Trophoblast cell (in vitro differentiated cells and primary cell): Measurements from ENCODE around the gene STARD5.

ENCODE experiments used
- DNase-seq, 2 donors: peaks; one replicate each; pipeline ENCODE4 v3.0.0-alpha.2; 2016
- H2AFZ ChIP-seq: 2 replicates; pipeline ENCODE4 v1.6.1; 2013; ENCODE audit warnings: low read length, moderate library complexity, mild to moderate bottlenecking; ENCODE audit not compliant: insufficient read depth, poor library complexity
- H2AK5ac ChIP-seq: 2 replicates; pipeline ENCODE4 v1.6.1; 2013; ENCODE audit warnings: mild to moderate bottlenecking, low read length
- H2BK120ac ChIP-seq: 2 replicates; pipeline ENCODE4 v1.6.1; 2013; ENCODE audit warnings: low read length, mild to moderate bottlenecking, moderate library complexity; ENCODE audit not compliant: insufficient read depth, poor library complexity
- H2BK12ac ChIP-seq: 2 replicates; pipeline ENCODE4 v1.6.1; 2013; ENCODE audit warnings: mild to moderate bottlenecking, low read length, moderate library complexity
- H2BK5ac ChIP-seq: 2 replicates; pipeline ENCODE4 v1.6.1; 2013; ENCODE audit warnings: low read length, low read depth, moderate library complexity, mild to moderate bottlenecking; ENCODE audit not compliant: poor library complexity
- H3K14ac ChIP-seq: 2 replicates; pipeline ENCODE4 v1.6.1; 2013; ENCODE audit warnings: mild to moderate bottlenecking, low read length
- H3K18ac ChIP-seq: 2 replicates; pipeline ENCODE4 v1.6.1; 2013; ENCODE audit warnings: mild to moderate bottlenecking, low read length
- H3K23ac ChIP-seq: 2 replicates; pipeline ENCODE4 v1.6.1; 2013; ENCODE audit warnings: low read length
- H3K27ac ChIP-seq: 2 replicates; pipeline ENCODE4 v1.5.1; 2013; ENCODE audit warnings: low read depth, mild to moderate bottlenecking, inconsistent platforms, low read length, moderate library complexity
- H3K27me3 ChIP-seq: 2 replicates; pipeline ENCODE4 v1.6.1; 2013; ENCODE audit warnings: inconsistent platforms, mild to moderate bottlenecking, low read length, moderate library complexity; ENCODE audit not compliant: insufficient read depth
- H3K36me3 ChIP-seq, 2 experiments: 1 replicate in 1 of 2; 2 replicates in 1 of 2; pipeline ENCODE4 v1.6.1; 2013; ENCODE audit warnings: low read length in 2 of 2, mild to moderate bottlenecking in 2 of 2, moderate library complexity in 1 of 2; ENCODE audit not compliant: insufficient read depth in 2 of 2, control insufficient read depth in 1 of 2
- H3K4ac ChIP-seq: 2 replicates; pipeline ENCODE4 v1.6.1; 2013; ENCODE audit warnings: low read depth, mild to moderate bottlenecking, low read length, moderate library complexity
- H3K4me1 ChIP-seq, 2 experiments: 1 replicate in 1 of 2; 2 replicates in 1 of 2; pipeline ENCODE4 v1.6.1; 2013; ENCODE audit warnings: low read length in 2 of 2, mild to moderate bottlenecking in 2 of 2, moderate library complexity in 1 of 2; ENCODE audit not compliant: insufficient read depth in 2 of 2, control insufficient read depth in 1 of 2
- H3K4me2 ChIP-seq: 2 replicates; pipeline ENCODE4 v1.6.1; 2013; ENCODE audit warnings: inconsistent platforms, mild to moderate bottlenecking, low read length, moderate library complexity
- H3K4me3 ChIP-seq: 2 replicates; pipeline ENCODE4 v1.5.1; 2013; ENCODE audit warnings: mild to moderate bottlenecking, low read depth, low read length, inconsistent platforms
- H3K79me1 ChIP-seq: one replicate; pipeline ENCODE4 v1.6.1; 2013; ENCODE audit warnings: low read length
- H3K79me2 ChIP-seq: 2 replicates; pipeline ENCODE4 v1.6.1; 2013; ENCODE audit warnings: low read length, mild to moderate bottlenecking; ENCODE audit not compliant: control insufficient read depth, insufficient read depth, poor library complexity
- H3K9ac ChIP-seq: 2 replicates; pipeline ENCODE4 v1.6.1; 2013; ENCODE audit warnings: mild to moderate bottlenecking, low read length
- H3K9me3 ChIP-seq: 2 replicates; pipeline ENCODE4 v1.6.1; 2013; ENCODE audit warnings: low read depth, mild to moderate bottlenecking, control low read depth, inconsistent platforms, low read length; ENCODE audit not compliant: insufficient read depth
- H4K12ac ChIP-seq: 2 replicates; pipeline ENCODE4 v1.6.1; 2013; ENCODE audit warnings: low read depth, mild to moderate bottlenecking, low read length, moderate library complexity
- H4K8ac ChIP-seq: 2 replicates; pipeline ENCODE4 v1.6.1; 2013; ENCODE audit warnings: low read depth, mild to moderate bottlenecking, low read length, moderate library complexity
- H4K91ac ChIP-seq: one replicate; pipeline ENCODE4 v1.6.1; 2013; ENCODE audit warnings: low read depth, mild to moderate bottlenecking, low read length, moderate library complexity
- WGBS: extraction: QIAGEN DNeasy Blood & Tissue Kit; methylation state at CpG from one replicate; pipeline ENCODE4 v1.1.7; 2013; ENCODE audit warnings: missing lambda C conversion rate; ENCODE audit not compliant: insufficient read length, insufficient coverage; ENCODE audit errors: extremely low coverage; 5-methylcytosine and 5-hydroxymethylcytosine counted together

The STARD5 gene

DNA sequence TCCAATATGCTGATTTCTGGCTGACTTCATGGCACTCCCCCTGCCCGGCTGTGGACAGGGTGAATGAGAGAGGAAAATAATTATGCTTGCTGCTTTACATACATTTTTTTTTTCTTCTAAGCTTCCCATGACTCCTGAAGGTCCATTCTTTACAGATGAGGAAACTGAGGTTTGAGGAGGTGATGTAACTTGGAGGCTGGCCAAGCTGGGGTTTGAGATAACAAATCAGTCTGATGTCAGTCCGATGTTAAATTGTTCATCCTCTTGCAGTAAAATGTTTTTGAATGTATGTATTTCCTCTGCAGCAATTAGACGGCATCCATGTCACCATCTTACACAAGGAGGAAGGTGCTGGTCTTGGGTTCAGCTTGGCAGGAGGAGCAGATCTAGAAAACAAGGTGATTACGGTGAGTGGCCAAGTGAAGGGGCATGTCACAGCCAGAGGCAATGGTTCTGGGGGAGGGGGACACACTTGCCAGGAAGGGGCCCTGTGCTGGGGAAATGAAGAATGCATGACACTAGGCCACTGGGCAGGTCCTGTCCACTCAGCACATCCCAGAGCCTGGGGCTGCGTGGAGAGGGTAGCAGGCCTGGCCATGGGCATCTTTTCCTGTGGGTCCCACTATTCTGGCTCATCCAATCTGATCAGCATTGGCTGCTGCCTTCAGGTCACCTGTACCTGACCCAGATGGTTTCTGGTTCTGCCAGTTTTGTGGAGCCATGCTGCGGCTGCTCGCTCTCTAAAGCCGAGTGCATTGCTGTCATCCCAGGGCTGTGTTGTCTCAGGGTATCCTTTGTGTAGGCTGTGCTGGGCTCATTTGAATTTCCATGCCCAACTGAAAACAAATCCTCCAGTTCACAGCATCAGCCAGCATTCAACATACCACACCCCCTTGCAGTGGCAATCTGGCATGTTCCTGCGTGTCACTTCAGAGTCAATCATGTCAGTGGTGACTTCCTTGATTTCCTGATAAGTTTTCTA, 20.4 kb downstream of the STARD5 start:
- H3K4me1 ChIP-seq, result peaks cover 5 to 8% of the 10 kb centered on the region in 2 experiments
- H4K8ac ChIP-seq, result no peak overlapping the region
- H2BK5ac ChIP-seq, result no peak overlapping the region
- no peaks in the 10 kb centered on the region for H3K36me3 ChIP-seq
- H3K79me2 ChIP-seq, result no peaks in the 10 kb centered on the region
- no peak overlapping the region for H2BK120ac ChIP-seq
- H3K23ac ChIP-seq, result no peak overlapping the region
- no peaks in the 10 kb centered on the region for H3K79me1 ChIP-seq
- no CpG with 5 or more reads among the region's 9 CpGs for WGBS
- H4K91ac ChIP-seq, result no peak overlapping the region
- no peak overlapping the region for H3K4me2 ChIP-seq
- peak; percentile 57 to 76 for DNase-seq
- H2BK12ac ChIP-seq, result no peak overlapping the region
- no peak overlapping the region for H3K9ac ChIP-seq
- no peak overlapping the region for H2AFZ ChIP-seq
- no peak overlapping the region for H3K4me3 ChIP-seq
- H3K27me3 ChIP-seq, result no peaks in the 10 kb centered on the region
- H3K4ac ChIP-seq, result no peak overlapping the region
- H3K27ac ChIP-seq, result peak overlapping the region; percentile 8
- no peak overlapping the region for H3K14ac ChIP-seq
- H2AK5ac ChIP-seq, result no peak overlapping the region
- H3K18ac ChIP-seq, result no peak overlapping the region
- no peaks in the 10 kb centered on the region for H3K9me3 ChIP-seq
- H4K12ac ChIP-seq, result no peak overlapping the region

DNA sequence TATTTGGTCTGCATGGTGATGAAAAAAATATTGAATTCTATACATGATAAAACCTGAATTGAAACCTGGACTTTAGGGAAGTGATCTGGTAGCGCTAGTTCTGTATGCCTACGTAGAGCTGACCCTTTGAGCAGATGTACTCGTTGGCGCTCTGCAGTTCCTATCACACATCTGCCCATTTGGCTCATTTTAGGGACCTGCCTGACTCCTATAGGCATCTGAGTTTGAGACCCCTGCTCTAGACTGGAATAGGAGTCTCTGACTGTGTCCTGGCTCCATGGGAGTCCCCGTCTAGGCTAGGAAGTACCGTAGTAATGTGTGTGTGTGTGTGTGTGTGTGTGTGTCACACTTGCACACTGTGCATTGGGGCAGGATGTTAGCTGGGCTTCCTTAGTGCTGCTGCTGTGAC, 21.2 kb downstream of the STARD5 start:
- Histone ChIP-seq H3K9ac (no peak overlapping the region), H4K8ac (no peak overlapping the region), H3K4ac (no peak overlapping the region), H3K27ac (no peak overlapping the region), H2BK120ac (no peak overlapping the region), H3K4me1 (peaks cover 5 to 8% of the 10 kb centered on the region in 2 experiments), H3K4me3 (no peak overlapping the region), H3K23ac (no peak overlapping the region), H3K4me2 (no peak overlapping the region), H2AK5ac (no peak overlapping the region), H3K79me1 (no peaks in the 10 kb centered on the region), H4K12ac (no peak overlapping the region), H3K36me3 (no peaks in the 10 kb centered on the region), H3K9me3 (no peaks in the 10 kb centered on the region), H2AFZ (no peak overlapping the region), H3K27me3 (no peaks in the 10 kb centered on the region), H3K14ac (no peak overlapping the region), H2BK5ac (no peak overlapping the region), H3K79me2 (no peaks in the 10 kb centered on the region), H3K18ac (no peak overlapping the region), H4K91ac (no peak overlapping the region), H2BK12ac (no peak overlapping the region)
- no CpG with 5 or more reads among the region's 6 CpGs for WGBS
- DNase-seq, result no peak

DNA sequence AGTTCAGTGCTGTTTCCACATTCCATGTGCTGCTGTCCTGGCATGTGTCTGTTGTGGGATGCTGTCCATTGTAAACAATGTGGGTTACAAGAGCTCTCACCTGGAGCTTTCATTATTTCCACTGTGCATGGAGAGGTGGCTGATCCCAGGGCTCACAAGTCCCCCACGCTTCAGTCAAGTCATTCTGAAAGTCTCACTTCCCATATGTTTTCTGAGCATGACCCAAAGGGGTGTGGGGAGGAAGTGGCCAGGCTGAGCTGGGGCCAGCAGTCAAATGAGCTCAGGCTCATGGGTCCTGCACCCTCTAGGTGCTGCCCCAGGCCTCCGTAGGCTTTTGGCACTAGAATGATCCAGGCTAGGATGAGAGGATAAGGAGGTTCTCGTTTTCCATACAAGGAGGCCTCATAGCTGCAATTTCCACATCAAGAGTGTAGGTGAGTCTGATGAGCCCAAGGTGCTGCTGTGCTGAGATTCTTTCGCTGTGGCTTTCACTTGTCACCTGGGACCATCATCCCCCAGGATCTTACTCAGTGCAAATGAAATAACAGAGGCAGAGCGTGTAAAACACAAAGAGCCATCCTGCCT, 22.0 kb downstream of the STARD5 start:
- no peaks in the 10 kb centered on the region for H3K9me3 ChIP-seq
- H3K27me3 ChIP-seq, result no peaks in the 10 kb centered on the region
- H2BK12ac ChIP-seq, result no peak overlapping the region
- no peak overlapping the region for H2BK5ac ChIP-seq
- H3K14ac ChIP-seq, result no peak overlapping the region
- no peaks in the 10 kb centered on the region for H3K79me1 ChIP-seq
- H4K91ac ChIP-seq, result no peak overlapping the region
- no peaks in the 10 kb centered on the region for H3K79me2 ChIP-seq
- no peak overlapping the region for H2AK5ac ChIP-seq
- no peak overlapping the region for H4K12ac ChIP-seq
- H3K36me3 ChIP-seq, result no peaks in the 10 kb centered on the region
- no peak overlapping the region for H2AFZ ChIP-seq
- no CpG with 5 or more reads among the region's 5 CpGs for WGBS
- no peak overlapping the region for H3K4ac ChIP-seq
- no peak overlapping the region for H3K4me3 ChIP-seq
- H3K4me2 ChIP-seq, result no peak overlapping the region
- no peak overlapping the region for H3K23ac ChIP-seq
- no peak overlapping the region for H4K8ac ChIP-seq
- DNase-seq, result peak; percentile 13 to 21
- H3K9ac ChIP-seq, result no peak overlapping the region
- H3K18ac ChIP-seq, result no peak overlapping the region
- H3K4me1 ChIP-seq, result peaks cover 5 to 8% of the 10 kb centered on the region in 2 experiments
- no peak overlapping the region for H3K27ac ChIP-seq
- H2BK120ac ChIP-seq, result no peak overlapping the region

DNA sequence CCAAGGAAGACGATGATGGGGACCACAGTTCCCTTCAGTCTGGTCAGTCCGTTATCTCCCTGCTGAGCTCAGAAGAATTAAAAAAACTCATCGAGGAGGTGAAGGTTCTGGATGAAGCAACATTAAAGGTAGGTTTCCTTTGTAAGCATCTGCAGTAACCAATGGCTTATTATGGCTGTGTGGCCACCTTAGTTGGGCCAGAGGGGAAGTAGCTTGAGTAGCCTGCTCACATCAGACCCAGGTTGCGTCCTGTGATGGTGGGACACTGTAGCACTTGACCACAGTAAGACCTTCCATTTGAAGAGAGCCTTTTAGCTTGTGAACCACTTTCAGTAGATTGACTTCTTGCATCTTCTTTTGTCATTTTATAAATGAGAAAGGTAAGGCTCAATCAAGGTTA, 22.6 kb downstream of the STARD5 start:
- no CpG with 5 or more reads among the region's 4 CpGs for WGBS
- Histone ChIP-seq H2AFZ (no peak overlapping the region), H3K79me1 (no peaks in the 10 kb centered on the region), H2BK120ac (no peak overlapping the region), H3K4ac (no peak overlapping the region), H3K9ac (no peak overlapping the region), H3K14ac (no peak overlapping the region), H2BK5ac (no peak overlapping the region), H3K36me3 (no peaks in the 10 kb centered on the region), H3K79me2 (no peaks in the 10 kb centered on the region), H3K23ac (no peak overlapping the region), H3K4me1 (peaks cover 5 to 8% of the 10 kb centered on the region in 2 experiments), H3K4me3 (no peak overlapping the region), H4K12ac (no peak overlapping the region), H3K4me2 (no peak overlapping the region), H3K27ac (no peak overlapping the region), H4K8ac (no peak overlapping the region), H2BK12ac (no peak overlapping the region), H3K27me3 (no peaks in the 10 kb centered on the region), H3K9me3 (no peaks in the 10 kb centered on the region), H2AK5ac (no peak overlapping the region), H4K91ac (no peak overlapping the region), H3K18ac (no peak overlapping the region)
- no peak for DNase-seq
